Measurements from ENCODE around the gene CSHL1. TPM values are rescaled to one million over a fixed set of nuclear protein-coding genes. Genes with fewer than 3 reads are reported as not detected.

The CSHL1 gene
- total and polyA plus RNA-seq, 9 of the 15 experiments (the other 6 are each of a cell fraction or from before 2014, with no cell fraction given) = not detected

DNA sequence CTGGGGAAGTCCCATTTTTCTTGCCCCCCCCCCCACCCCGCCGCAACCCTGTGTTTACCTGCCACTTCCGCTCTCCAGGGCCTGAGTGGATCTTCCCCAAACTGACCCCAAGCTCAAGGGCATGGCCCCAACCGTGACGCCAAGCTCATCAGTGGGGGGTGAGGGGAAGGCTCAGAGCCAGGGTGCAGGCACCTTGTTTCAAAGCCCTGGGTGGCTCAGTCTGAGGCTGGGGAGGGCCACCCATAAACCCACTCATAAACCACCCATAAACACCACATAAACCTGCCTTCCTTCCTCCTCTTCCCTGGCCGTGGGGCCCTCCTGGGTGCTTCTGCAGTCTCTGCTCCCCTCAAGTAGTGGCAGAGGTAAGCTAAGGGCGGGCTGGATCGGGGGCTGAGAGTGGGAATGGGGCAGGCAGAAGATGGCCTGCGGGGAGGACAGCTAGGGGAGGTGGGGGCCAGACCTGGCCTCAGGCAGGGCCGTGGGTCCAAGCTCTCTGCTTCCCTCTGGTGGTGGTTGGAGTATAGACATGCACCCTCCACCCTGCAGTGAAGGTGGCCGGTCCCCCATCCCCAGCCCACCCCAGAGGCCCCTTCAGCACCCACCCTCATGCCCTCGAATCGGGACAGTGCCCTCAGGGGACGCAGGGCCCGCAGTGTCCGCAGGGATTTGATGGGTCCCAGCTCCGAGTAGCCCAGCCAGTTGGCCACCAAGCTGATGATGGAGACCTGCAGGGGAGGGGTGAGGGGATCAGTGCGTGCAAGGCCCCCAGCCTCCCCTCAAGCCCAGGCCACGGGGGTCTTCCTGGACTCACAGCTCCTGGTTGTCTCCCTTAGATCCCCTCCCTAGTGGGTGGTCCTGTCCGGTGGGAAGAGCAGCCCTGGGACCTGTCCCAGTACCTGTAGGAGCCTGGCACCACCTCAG lies 35.6 kb upstream of the CSHL1 start (continued):
- TF ChIP-seq THRB (CRISPR knock-in tag; conservative IDR thresholded peaks at IDR 0.05) = 0 out of 2 replicates have a peak, but pooled peaks have one; percentile 23
- TF ChIP-seq REST (IDR thresholded peaks at IDR 0.05; ENCODE audit: borderline replicate concordance) = peak; percentile 46; the same call in 1 of the 2 replicates
- TF ChIP-seq REST (CRISPR knock-in tag; IDR thresholded peaks at IDR 0.05; ENCODE audit: low read depth) = no peak
- TF ChIP-seq SMAD4 (CRISPR knock-in tag; conservative IDR thresholded peaks at IDR 0.05) = no peak
- no peak for TF ChIP-seq ZFX (CRISPR knock-in tag; IDR thresholded peaks at IDR 0.05)
- TF ChIP-seq, protein P1, sequence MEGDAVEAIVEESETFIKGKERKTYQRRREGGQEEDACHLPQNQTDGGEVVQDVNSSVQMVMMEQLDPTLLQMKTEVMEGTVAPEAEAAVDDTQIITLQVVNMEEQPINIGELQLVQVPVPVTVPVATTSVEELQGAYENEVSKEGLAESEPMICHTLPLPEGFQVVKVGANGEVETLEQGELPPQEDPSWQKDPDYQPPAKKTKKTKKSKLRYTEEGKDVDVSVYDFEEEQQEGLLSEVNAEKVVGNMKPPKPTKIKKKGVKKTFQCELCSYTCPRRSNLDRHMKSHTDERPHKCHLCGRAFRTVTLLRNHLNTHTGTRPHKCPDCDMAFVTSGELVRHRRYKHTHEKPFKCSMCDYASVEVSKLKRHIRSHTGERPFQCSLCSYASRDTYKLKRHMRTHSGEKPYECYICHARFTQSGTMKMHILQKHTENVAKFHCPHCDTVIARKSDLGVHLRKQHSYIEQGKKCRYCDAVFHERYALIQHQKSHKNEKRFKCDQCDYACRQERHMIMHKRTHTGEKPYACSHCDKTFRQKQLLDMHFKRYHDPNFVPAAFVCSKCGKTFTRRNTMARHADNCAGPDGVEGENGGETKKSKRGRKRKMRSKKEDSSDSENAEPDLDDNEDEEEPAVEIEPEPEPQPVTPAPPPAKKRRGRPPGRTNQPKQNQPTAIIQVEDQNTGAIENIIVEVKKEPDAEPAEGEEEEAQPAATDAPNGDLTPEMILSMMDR (IDR thresholded peaks at IDR 0.05 in 2 of 3, conservative IDR thresholded peaks at IDR 0.05 in 1 of 3; ENCODE audit: insufficient read depth in 2 of 3, low read depth in 1 of 3, low read length in 3 of 3) = peak; percentile 61 to 82 (median 72)
- TF ChIP-seq RAD21 (CRISPR knock-in tag; conservative IDR thresholded peaks at IDR 0.05 in 1 of 2, IDR thresholded peaks at IDR 0.05 in 1 of 2) = peak; percentile 34 to 63; a peak in 3 of 4 replicates
- TF ChIP-seq ZFP91 (CRISPR knock-in tag; IDR thresholded peaks at IDR 0.05) = no peak
- TF ChIP-seq MAZ (CRISPR knock-in tag; conservative IDR thresholded peaks at IDR 0.05 in 1 of 2, IDR thresholded peaks at IDR 0.05 in 1 of 2) = peak in 1 of 2 experiments; percentile 83; a peak in 2 of 4 replicates
- no peak for TF ChIP-seq ELK1 (CRISPR knock-in tag; IDR thresholded peaks at IDR 0.05)

Measured in K562 (cell line).